Endothelial cell (in vitro differentiated cells): ENCODE measurements around the gene ZNF689. TPM values are rescaled to one million over a fixed set of nuclear protein-coding genes. Genes with fewer than 3 reads are reported as not detected.

Experiments
- DNase-seq: peaks from one replicate; pipeline ENCODE4 v3.0.0; 2021; ENCODE audit warnings: low spot score
- H3K27ac Mint-ChIP-seq: one replicate; pipeline ENCODE4 v1.8.0; 2021; ENCODE audit warnings: mixed read lengths, inconsistent platforms; ENCODE audit not compliant: unreplicated experiment
- H3K27me3 Mint-ChIP-seq: one replicate; pipeline ENCODE4 v1.8.0; 2021; ENCODE audit warnings: mild to moderate bottlenecking, moderate library complexity, mixed read lengths, inconsistent platforms; ENCODE audit not compliant: unreplicated experiment
- H3K36me3 Mint-ChIP-seq: one replicate; pipeline ENCODE4 v1.8.0; 2021; ENCODE audit warnings: mild to moderate bottlenecking, low read depth, mixed read lengths, inconsistent platforms; ENCODE audit not compliant: unreplicated experiment
- H3K4me1 Mint-ChIP-seq: one replicate; pipeline ENCODE4 v1.8.0; 2021; ENCODE audit warnings: mild to moderate bottlenecking, mixed read lengths, inconsistent platforms; ENCODE audit not compliant: unreplicated experiment
- H3K4me3 Mint-ChIP-seq: one replicate; pipeline ENCODE4 v1.8.0; 2021; ENCODE audit warnings: mild to moderate bottlenecking, mixed read lengths, inconsistent platforms; ENCODE audit not compliant: unreplicated experiment
- H3K9me3 Mint-ChIP-seq: one replicate; pipeline ENCODE4 v1.8.0; 2021; ENCODE audit warnings: mixed read lengths, inconsistent platforms; ENCODE audit not compliant: unreplicated experiment
- CTCF ChIP-seq: fragments of 200-600 bp; sonication (generic); IDR thresholded peaks from one replicate; pipeline ENCODE4 v1.5.0; 2021; ENCODE audit warnings: antibody characterized with exemption; ENCODE audit not compliant: unreplicated experiment
- total RNA-seq: library from RNA; stranded (reverse); fragmentation: NEBNext Ultra II Directional; extraction: Animal tissue kit (Norgen Biotek cat#: 25700); gene quantifications from one replicate; pipeline ENCODE4 v1.2.1, GENCODE V29; 2021; ENCODE audit not compliant: unreplicated experiment

The ZNF689 gene
- total RNA-seq, 1 donor from 2014 or later = 12.0 TPM

GRCh38 chr16:30651124-30652004 is 41.2 kb upstream of the ZNF689 start:
- peak; percentile 69 for TF ChIP-seq CTCF
- peak overlapping the region; percentile 96 for H3K4me3 Mint-ChIP-seq
- peaks cover 11% of the 10 kb centered on the region for H3K27me3 Mint-ChIP-seq
- H3K4me1 Mint-ChIP-seq = peaks cover 19% of the 10 kb centered on the region
- H3K9me3 Mint-ChIP-seq = no peaks in the 10 kb centered on the region
- peak overlapping the region; percentile 74 for H3K27ac Mint-ChIP-seq
- H3K36me3 Mint-ChIP-seq = peaks cover 18% of the 10 kb centered on the region
- DNase-seq = peak; percentile 73

- Mint-ChIP-seq H3K27ac (peak within 1 kb of the TSS; percentile 80), H3K36me3 (peaks cover 10% of the 10 kb centered on the region), H3K4me1 (peaks cover 19% of the 10 kb centered on the region), H3K27me3 (peaks cover 9% of the 10 kb centered on the region), H3K9me3 (no peaks in the 10 kb centered on the region), H3K4me3 (peak within 1 kb of the TSS; percentile 96)
- peak; percentile 94 for DNase-seq
- TF ChIP-seq CTCF = peak; percentile 32
These were observed 40.4 kb upstream of the ZNF689 start, which contains the start of gene PRR14 for GRCh38 chr16:30650369-30651123. Gene PRR14, plus strand, starts transcription at chr16:30650960. Its CDS starts 686 bp downstream, at chr16:30651646.

GRCh38 chr16:30649725-30650368 is 39.7 kb upstream of the ZNF689 start:
- no peak for DNase-seq
- Mint-ChIP-seq H3K36me3 (peaks cover 4% of the 10 kb centered on the region), H3K27me3 (peaks cover 9% of the 10 kb centered on the region), H3K4me1 (peaks cover 19% of the 10 kb centered on the region), H3K9me3 (no peaks in the 10 kb centered on the region), H3K4me3 (peak overlapping the region; percentile 96), H3K27ac (peak overlapping the region; percentile 80)
- no peak for TF ChIP-seq CTCF

GRCh38 chr16:30647274-30647571 is 37.0 kb upstream of the ZNF689 start:
- Mint-ChIP-seq H3K27ac (no peak overlapping the region), H3K4me3 (no peak overlapping the region), H3K36me3 (peaks cover 3% of the 10 kb centered on the region), H3K4me1 (peaks cover 11% of the 10 kb centered on the region), H3K27me3 (peaks cover 6% of the 10 kb centered on the region), H3K9me3 (no peaks in the 10 kb centered on the region)
- DNase-seq = no peak
- TF ChIP-seq CTCF = no peak
